Tibial nerve (tissue), 4 donors: Measurements from ENCODE around the gene TXN. TPM values are rescaled to one million over a fixed set of nuclear protein-coding genes. Genes with fewer than 3 reads are reported as not detected.
A peak's percentile ranks its signal among the peaks of the same experiment; 100 is the strongest.
"Not testable (repeated sequence)": the region's sequence is repeated elsewhere in the genome, so short reads cannot be mapped to it uniquely, and the experiment has no call there.

Experiments
- DNase-seq, 2 donors: peaks; one replicate each; pipeline ENCODE4 v3.0.0-alpha.2; 2019; ENCODE audit warnings: low spot score in 2 of 2
- H3K27ac ChIP-seq, 4 donors: fragments of 200-600 bp; sonication (generic) in 3 of 4; one replicate each; pipeline ENCODE4 v1.5.1; 2017 to 2019; ENCODE audit warnings: mild to moderate bottlenecking in 1 of 4
- H3K27me3 ChIP-seq, 2 donors: fragments of 200-600 bp; sonication (generic) in 1 of 2; one replicate each; pipeline versions ENCODE4 v1.5.1 to v1.6.0; 2017 to 2019
- H3K36me3 ChIP-seq, 3 donors: fragments of 200-600 bp; sonication (generic); one replicate each; pipeline ENCODE4 v1.5.1; 2018 to 2019
- H3K4me1 ChIP-seq, 4 donors: fragments of 200-600 bp; sonication (generic) in 3 of 4; one replicate each; pipeline ENCODE4 v1.5.1; 2017 to 2019
- H3K4me3 ChIP-seq, 4 donors: fragments of 200-600 bp; sonication (generic) in 3 of 4; one replicate each; pipeline ENCODE4 v1.5.1; 2017 to 2019; ENCODE audit warnings: mild to moderate bottlenecking in 1 of 4, moderate library complexity in 1 of 4
- H3K9me3 ChIP-seq, 4 donors: fragments of 200-600 bp; sonication (generic) in 3 of 4; one replicate each; pipeline ENCODE4 v1.5.1; 2017 to 2019
- CTCF ChIP-seq, 5 experiments: fragments of 200-600 bp in 3 of 5; fragments of 450-650 bp in 2 of 5; sonication (generic) in 3 of 5; IDR thresholded peaks; one replicate each; pipeline ENCODE4 v1.5.1; 2016 to 2019; ENCODE audit warnings: antibody characterized with exemption in 5 of 5, mild to moderate bottlenecking in 3 of 5, moderate library complexity in 2 of 5
- EP300 ChIP-seq, 2 donors: sonication (generic); formaldehyde crosslinking; IDR thresholded peaks; one replicate each; pipeline ENCODE4 v1.6.1; 2017; ENCODE audit warnings: antibody characterized with exemption in 2 of 2, mild to moderate bottlenecking in 1 of 2
- POLR2A ChIP-seq, 2 donors: fragments of 450-650 bp; IDR thresholded peaks; one replicate each; pipeline ENCODE4 v1.6.1; 2017; ENCODE audit warnings: antibody characterized with exemption in 2 of 2, mild to moderate bottlenecking in 2 of 2, moderate library complexity in 2 of 2
- WGBS, 2 donors: methylation state at CpG; one replicate each; pipeline ENCODE4 v1.1.5; 2018; 5-methylcytosine and 5-hydroxymethylcytosine counted together
- total RNA-seq, 4 donors: library from RNA; depleted of rRNA; stranded (reverse); fragments of >200 nt; gene quantifications; one replicate each; pipeline ENCODE4 v1.1.0, GENCODE V29; 2016

Gene TXN
- total RNA-seq, 4 donors from 2014 or later = 65.3 to 164 (median 151) TPM

- TF ChIP-seq POLR2A (IDR thresholded peaks at IDR 0.05) (no peak), EP300 (IDR thresholded peaks at IDR 0.05) (no peak)
- 17 to 19% methylated on average over 14 of the region's 14 CpGs for WGBS, 2 donors
- Histone ChIP-seq H3K9me3 (no peaks in the 10 kb centered on the region), H3K4me1 (peaks cover 0 to 28% (median 16%) of the 10 kb centered on the region in 4 donors), H3K4me3 (peak overlapping the region; percentile 70 to 99 (median 90)), H3K27me3 (no peaks in the 10 kb centered on the region), H3K36me3 (no peaks in the 10 kb centered on the region), H3K27ac (peak overlapping the region; percentile 89 to 97 (median 94))
- DNase-seq = peak in 1 of 2 donors; percentile 8
These were observed 962 bp upstream of the TXN start for GRCh38 chr9:110257097-110257841.

GRCh38 chr9:110255463-110256379, 586 bp downstream of the TXN start:
- peak; percentile 27 to 38 for DNase-seq

GRCh38 chr9:110255034-110255462, 1.3 kb downstream of the TXN start:
- WGBS, 2 donors = 8 to 15% methylated on average over 17 of the region's 17 CpGs
- peaks cover 0 to 43% (median 16%) of the 10 kb centered on the region in 4 donors for H3K4me1 ChIP-seq

More at GRCh38 chr9:110255463-110256379, 586 bp downstream of the TXN start:
- Histone ChIP-seq H3K27me3 (no peaks in the 10 kb centered on the region), H3K36me3 (no peaks in the 10 kb centered on the region), H3K4me3 (peak overlapping the region; percentile 84 to 99 (median 94)), H3K9me3 (no peaks in the 10 kb centered on the region), H3K27ac (peak overlapping the region; percentile 89 to 97 (median 94)), H3K4me1 (peaks cover 0 to 41% (median 16%) of the 10 kb centered on the region in 4 donors)
- 0% methylated on average over 34 to 59 of the region's 81 CpGs for WGBS, 2 donors
- TF ChIP-seq CTCF (IDR thresholded peaks at IDR 0.05) (no peak), EP300 (IDR thresholded peaks at IDR 0.05) (peak in 1 of 2 donors; percentile 41), POLR2A (IDR thresholded peaks at IDR 0.05) (peak; percentile 49 to 57)

GRCh38 chr9:110254500-110254899, 1.8 kb downstream of the TXN start:
- peaks cover 0 to 11% (median 4%) of the 10 kb centered on the region in 3 donors for H3K36me3 ChIP-seq
- H3K27me3 ChIP-seq = no peaks in the 10 kb centered on the region
- H3K27ac ChIP-seq = peak overlapping the region; percentile 89 to 97 (median 94)
- TF ChIP-seq EP300 (IDR thresholded peaks at IDR 0.05) (no peak), CTCF (IDR thresholded peaks at IDR 0.05) (no peak), POLR2A (IDR thresholded peaks at IDR 0.05) (no peak)
- no peaks in the 10 kb centered on the region for H3K9me3 ChIP-seq
- WGBS, 2 donors = 78 to 80% methylated on average over 2 of the region's 2 CpGs
- peak overlapping the region in 3 of 4 donors; percentile 84 to 99 (median 95) for H3K4me3 ChIP-seq
- no peak for DNase-seq
- peaks cover 0 to 43% (median 16%) of the 10 kb centered on the region in 4 donors for H3K4me1 ChIP-seq

More at GRCh38 chr9:110255034-110255462, 1.3 kb downstream of the TXN start:
- Histone ChIP-seq H3K9me3 (no peaks in the 10 kb centered on the region), H3K4me3 (peak overlapping the region; percentile 84 to 99 (median 94)), H3K36me3 (peaks cover 0 to 5% (median 2%) of the 10 kb centered on the region in 3 donors), H3K27ac (peak overlapping the region; percentile 89 to 97 (median 94)), H3K27me3 (no peaks in the 10 kb centered on the region)
- TF ChIP-seq EP300 (IDR thresholded peaks at IDR 0.05) (no peak), CTCF (IDR thresholded peaks at IDR 0.05) (no peak), POLR2A (IDR thresholded peaks at IDR 0.05) (no peak)
- DNase-seq = no peak

GRCh38 chr9:110252509-110253139, 3.7 kb downstream of the TXN start:
- Histone ChIP-seq H3K4me1 (peaks cover 0 to 39% (median 13%) of the 10 kb centered on the region in 4 donors), H3K4me3 (no peak overlapping the region), H3K36me3 (peaks cover 0 to 26% (median 8%) of the 10 kb centered on the region in 3 donors), H3K9me3 (no peaks in the 10 kb centered on the region), H3K27ac (no peak overlapping the region), H3K27me3 (no peaks in the 10 kb centered on the region)
- no peak for DNase-seq
- TF ChIP-seq POLR2A (IDR thresholded peaks at IDR 0.05) (no peak), CTCF (IDR thresholded peaks at IDR 0.05) (no peak)
- WGBS, 2 donors = 52% methylated on average over 10 of the region's 10 CpGs

- not testable (repeated sequence) for H3K27me3 ChIP-seq, H3K9me3 ChIP-seq, H3K4me3 ChIP-seq, DNase-seq, H3K27ac ChIP-seq
- Histone ChIP-seq H3K36me3 (peaks cover 0 to 34% (median 8%) of the 10 kb centered on the region in 3 donors), H3K4me1 (peaks cover 0 to 31% (median 8%) of the 10 kb centered on the region in 4 donors)
- 95% methylated on average over 5 of the region's 5 CpGs for WGBS, 2 donors
These were observed 4.5 kb downstream of the TXN start for GRCh38 chr9:110251770-110252169.
